ENCODE data around the gene MBNL1.

MBNL1 gene

GRCh38 chr3:152499791-152500385, 231.2 kb downstream of the MBNL1 start:
- no peak for DNase-seq

GRCh38 chr3:152505926-152506325, 237.2 kb downstream of the MBNL1 start:
- no peak for DNase-seq

GRCh38 chr3:152508705-152509104, 240.0 kb downstream of the MBNL1 start:
- DNase-seq: no peak

GRCh38 chr3:152511904-152512303, 243.2 kb downstream of the MBNL1 start:
- no peak for DNase-seq

GRCh38 chr3:152513301-152513960, 244.7 kb downstream of the MBNL1 start:
- no peak for DNase-seq
